NCI-H1417 (cell line): ENCODE results near the gene LILRA2.
"Not testable (repeated sequence)": the region's sequence is repeated elsewhere in the genome, so short reads cannot be mapped to it uniquely, and the experiment has no call there.

Source experiments
- DNase-seq, 3 experiments: peaks; one replicate each; lab custom pipeline; 2025; lab: John Stamatoyannopoulos, UW

The LILRA2 gene

GRCh38 chr19:54571715-54572615 lies 1.6 kb upstream of the LILRA2 start:
- DNase-seq = not testable (repeated sequence)

GRCh38 chr19:54572696-54573311 lies 786 bp upstream of the LILRA2 start:
- no peak for DNase-seq

- DNase-seq = no peak
Observed at GRCh38 chr19:54574051-54574450, 461 bp downstream of the LILRA2 start.

- DNase-seq = no peak
Observed at GRCh38 chr19:54574527-54575056, 1.0 kb downstream of the LILRA2 start.

GRCh38 chr19:54575205-54575604 lies 1.6 kb downstream of the LILRA2 start:
- DNase-seq = not testable (repeated sequence)

- DNase-seq = no peak
Observed at GRCh38 chr19:54576411-54576976, 2.9 kb downstream of the LILRA2 start.

GRCh38 chr19:54577334-54577733 lies 3.7 kb downstream of the LILRA2 start:
- no peak for DNase-seq

GRCh38 chr19:54578268-54578667 lies 4.7 kb downstream of the LILRA2 start:
- DNase-seq = not testable (repeated sequence)

GRCh38 chr19:54586397-54586796 lies 12.8 kb downstream of the LILRA2 start:
- no peak for DNase-seq

GRCh38 chr19:54587026-54587425 lies 13.4 kb downstream of the LILRA2 start:
- no peak for DNase-seq

- not testable (repeated sequence) for DNase-seq
Observed at GRCh38 chr19:54593445-54593844, 19.9 kb downstream of the LILRA2 start, which contains the start of gene LILRA1. Gene LILRA1, plus strand, starts transcription at chr19:54593632. Its CDS starts 613 bp downstream, at chr19:54594245.

GRCh38 chr19:54593931-54594626 lies 20.5 kb downstream of the LILRA2 start:
- DNase-seq = not testable (repeated sequence)

- DNase-seq = no peak
Observed at GRCh38 chr19:54594737-54595136, 21.1 kb downstream of the LILRA2 start.

GRCh38 chr19:54595680-54596436 lies 22.3 kb downstream of the LILRA2 start:
- not testable (repeated sequence) for DNase-seq

GRCh38 chr19:54600212-54600611 lies 26.6 kb downstream of the LILRA2 start:
- no peak for DNase-seq

GRCh38 chr19:54606230-54606629 lies 32.6 kb downstream of the LILRA2 start:
- DNase-seq = no peak

GRCh38 chr19:54606891-54607784 lies 33.5 kb downstream of the LILRA2 start:
- DNase-seq = no peak

GRCh38 chr19:54607785-54608150 lies 34.2 kb downstream of the LILRA2 start:
- no peak for DNase-seq

GRCh38 chr19:54608205-54608604 lies 34.6 kb downstream of the LILRA2 start:
- no peak for DNase-seq

GRCh38 chr19:54608792-54609191 lies 35.2 kb downstream of the LILRA2 start:
- no peak for DNase-seq
